COLO668 (cell line): ENCODE results near the gene PHLPP2.

Experiments used
- DNase-seq: peaks from one replicate; lab custom pipeline; 2025; ENCODE audit not compliant: unreplicated experiment; lab: John Stamatoyannopoulos, UW

The PHLPP2 gene

GRCh38 chr16:71671165-71671564 lies 53.3 kb downstream of the PHLPP2 start:
- no peak for DNase-seq

GRCh38 chr16:71670537-71670936 lies 54.0 kb downstream of the PHLPP2 start:
- DNase-seq: no peak

GRCh38 chr16:71669926-71670536 lies 54.5 kb downstream of the PHLPP2 start:
- no peak for DNase-seq

DNA sequence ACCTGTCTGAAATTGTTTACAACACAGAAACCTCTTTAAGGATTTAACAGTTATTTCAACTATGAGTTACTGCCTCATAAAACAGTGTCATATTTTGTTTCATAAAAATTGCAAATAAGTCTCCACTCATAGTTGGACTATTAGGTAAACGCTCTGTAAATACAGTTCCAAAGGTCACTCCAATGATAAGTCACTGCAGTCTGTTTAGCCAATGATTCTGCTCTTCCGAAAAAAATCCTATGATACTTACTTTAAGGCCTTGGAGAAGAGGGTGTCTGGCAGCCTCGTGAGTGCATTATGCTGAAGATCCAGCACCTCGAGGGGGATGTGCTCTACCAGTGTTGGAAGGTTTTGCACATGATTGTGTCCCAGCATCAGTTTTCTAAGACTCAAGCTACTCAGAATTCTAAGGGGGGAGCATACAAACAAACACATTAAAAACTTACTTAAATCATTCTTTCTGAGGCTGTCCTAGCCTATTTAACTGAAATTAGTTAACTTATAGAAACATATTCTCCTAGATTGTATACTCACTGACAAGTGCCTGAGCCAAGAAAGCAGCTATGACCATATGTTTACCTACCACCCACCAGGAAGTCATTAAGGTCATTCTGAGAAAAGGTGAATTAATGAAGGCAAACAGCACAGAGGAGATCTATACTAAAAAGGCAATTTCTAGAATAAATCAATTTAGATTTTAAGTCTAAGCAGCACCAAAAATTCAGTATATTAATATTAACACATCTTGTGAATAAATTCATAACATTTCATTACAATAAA lies 57.4 kb downstream of the PHLPP2 start:
- no peak for DNase-seq

DNA sequence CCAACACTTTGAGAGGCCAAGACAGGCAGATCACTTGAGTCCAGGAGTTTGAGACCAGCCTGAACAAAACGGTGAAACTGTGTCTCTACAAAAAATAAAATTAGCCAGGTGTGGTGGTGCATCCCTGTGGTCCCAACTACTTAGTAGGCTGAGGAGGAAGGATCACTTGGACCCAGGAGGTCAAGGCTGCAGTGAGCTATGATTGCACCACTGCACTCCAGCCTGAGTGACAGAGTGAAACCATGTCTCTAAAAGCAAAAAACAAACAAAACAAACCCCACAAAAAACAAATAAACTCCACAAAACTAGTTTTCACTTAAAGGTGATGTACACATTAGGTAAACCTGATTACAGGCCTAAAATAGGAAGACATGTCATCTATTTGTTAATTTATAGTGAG lies 58.2 kb downstream of the PHLPP2 start:
- DNase-seq: no peak

DNA sequence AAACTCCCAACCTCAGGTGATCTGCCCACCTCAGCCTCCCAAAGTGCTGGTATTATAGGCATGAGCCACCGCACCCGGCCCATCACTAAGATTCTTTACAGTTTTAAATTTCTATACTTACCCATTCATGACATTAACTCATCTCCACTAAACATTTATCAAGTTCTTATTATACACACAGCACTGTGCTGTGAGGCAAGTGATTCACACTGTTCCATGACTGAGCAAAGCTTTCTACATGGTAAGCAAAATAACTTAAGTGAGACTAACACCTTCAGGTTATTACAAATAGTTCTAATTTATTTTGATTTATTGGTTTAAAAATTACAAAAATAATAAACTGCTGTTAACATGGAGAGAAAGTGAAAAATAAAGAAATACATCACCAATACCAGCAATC lies 65.0 kb downstream of the PHLPP2 start:
- no peak for DNase-seq

DNA sequence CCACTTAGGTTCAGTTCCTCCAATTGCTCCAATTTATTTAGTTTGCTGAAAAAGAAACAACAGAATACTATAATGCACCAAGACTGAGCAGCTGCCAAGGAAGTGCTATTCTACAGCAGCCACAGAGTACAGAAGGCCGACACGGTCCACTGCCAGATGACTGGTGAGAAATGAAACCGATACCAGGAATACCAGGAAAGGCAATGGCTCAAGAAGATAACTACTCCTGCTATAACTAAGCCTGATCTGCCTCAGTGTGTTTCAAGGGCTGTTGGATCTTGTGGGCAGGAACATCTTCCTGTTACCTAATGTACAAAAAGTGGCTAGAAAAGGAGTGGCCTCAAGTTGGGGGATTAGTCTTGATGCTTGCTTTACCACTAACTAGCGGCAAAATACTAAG lies 65.7 kb downstream of the PHLPP2 start:
- peak; percentile 26 for DNase-seq

GRCh38 chr16:71649704-71650103 lies 74.8 kb downstream of the PHLPP2 start:
- DNase-seq: no peak

GRCh38 chr16:71648921-71649320 lies 75.6 kb downstream of the PHLPP2 start:
- DNase-seq: no peak

DNA sequence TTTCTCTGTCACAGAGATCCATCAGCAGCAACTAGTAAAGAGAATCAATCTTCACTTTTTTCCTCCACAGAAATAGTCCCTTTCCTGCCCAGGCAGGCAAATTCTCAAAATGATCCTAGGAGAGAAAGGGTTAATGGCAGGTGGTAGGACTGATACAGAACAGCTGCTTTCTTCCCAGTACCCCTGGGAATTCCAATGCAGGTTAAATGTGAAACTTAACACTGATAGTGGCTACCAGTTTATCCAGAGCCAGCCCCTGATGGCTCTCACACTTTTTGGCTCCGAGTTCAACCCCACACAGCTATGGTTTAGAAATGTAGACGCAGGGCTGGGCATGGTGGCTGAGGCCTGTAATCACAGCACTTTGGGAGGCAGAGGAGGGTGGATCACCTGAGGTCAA lies 76.3 kb downstream of the PHLPP2 start:
- no peak for DNase-seq

GRCh38 chr16:71647391-71647790 lies 77.1 kb downstream of the PHLPP2 start:
- DNase-seq: no peak

DNA sequence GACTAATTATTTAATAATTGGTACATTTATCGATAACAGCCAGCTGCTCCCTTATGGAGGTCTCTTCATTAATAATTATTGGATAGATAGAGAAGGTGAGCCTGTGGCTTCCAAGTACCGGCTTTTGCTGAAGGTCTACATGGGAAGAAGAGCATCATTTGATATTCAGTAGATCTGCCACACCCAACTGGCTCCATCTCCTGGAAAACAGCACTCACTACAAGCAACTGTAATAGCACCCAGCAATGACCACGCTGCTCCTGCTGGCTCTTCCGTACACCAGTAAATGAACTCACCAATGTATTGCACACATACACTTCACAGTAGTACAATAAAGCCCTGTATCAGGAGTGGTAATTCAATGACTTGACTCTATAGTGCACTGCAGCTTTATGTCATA lies 79.1 kb downstream of the PHLPP2 start:
- peak; percentile 44 for DNase-seq

DNA sequence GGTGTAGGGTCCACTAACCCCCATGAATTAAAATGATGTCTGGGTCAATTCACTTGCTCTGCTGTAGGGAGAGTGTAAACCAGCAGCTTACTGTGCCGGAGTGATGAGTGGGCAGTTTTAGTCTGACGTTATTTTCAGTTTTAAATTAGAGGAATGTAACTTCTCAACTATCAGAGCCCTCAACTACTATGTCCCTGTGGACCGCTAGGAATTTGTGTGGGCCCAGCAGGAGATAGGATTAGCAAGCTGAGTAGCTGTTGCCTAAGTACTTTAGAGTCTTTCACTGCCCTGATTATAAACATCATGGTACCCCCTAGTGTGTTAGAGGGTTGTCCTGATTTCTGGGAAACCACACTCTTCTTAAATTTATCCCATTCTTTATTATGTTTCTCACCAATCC lies 87.1 kb downstream of the PHLPP2 start:
- no peak for DNase-seq

GRCh38 chr16:71635632-71636031 lies 88.9 kb downstream of the PHLPP2 start:
- no peak for DNase-seq

GRCh38 chr16:71631776-71632175 lies 92.7 kb downstream of the PHLPP2 start:
- DNase-seq: peak; percentile 15

GRCh38 chr16:71630808-71631207 lies 93.7 kb downstream of the PHLPP2 start:
- DNase-seq: no peak

- peak; percentile 79 for DNase-seq
These were observed 95.1 kb downstream of the PHLPP2 start for GRCh38 chr16:71629278-71630016.

DNA sequence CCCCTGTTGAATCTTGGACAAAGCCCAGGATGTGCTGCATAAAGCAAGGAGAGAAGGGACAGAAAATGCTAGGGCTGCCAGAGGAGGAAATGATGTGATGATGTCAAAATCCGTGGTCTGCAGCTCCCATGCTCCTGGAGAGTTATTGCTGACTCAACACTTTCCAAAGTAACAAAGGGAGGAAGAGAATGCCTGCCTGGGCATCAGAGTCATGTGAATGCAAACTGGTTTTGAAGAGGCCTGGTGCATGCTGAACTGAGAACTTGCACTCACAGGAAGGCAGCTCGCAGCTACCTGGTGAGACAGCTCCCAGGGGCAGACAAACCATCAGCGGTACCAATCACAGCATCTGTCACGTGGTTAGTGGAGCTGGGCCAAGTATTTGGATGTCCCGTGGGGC lies 95.7 kb downstream of the PHLPP2 start:
- peak; percentile 35 for DNase-seq

GRCh38 chr16:71627731-71628181 lies 96.7 kb downstream of the PHLPP2 start:
- peak; percentile 74 for DNase-seq

- peak; percentile 48 for DNase-seq
These were observed 97.7 kb downstream of the PHLPP2 start for GRCh38 chr16:71626858-71627213.

DNA sequence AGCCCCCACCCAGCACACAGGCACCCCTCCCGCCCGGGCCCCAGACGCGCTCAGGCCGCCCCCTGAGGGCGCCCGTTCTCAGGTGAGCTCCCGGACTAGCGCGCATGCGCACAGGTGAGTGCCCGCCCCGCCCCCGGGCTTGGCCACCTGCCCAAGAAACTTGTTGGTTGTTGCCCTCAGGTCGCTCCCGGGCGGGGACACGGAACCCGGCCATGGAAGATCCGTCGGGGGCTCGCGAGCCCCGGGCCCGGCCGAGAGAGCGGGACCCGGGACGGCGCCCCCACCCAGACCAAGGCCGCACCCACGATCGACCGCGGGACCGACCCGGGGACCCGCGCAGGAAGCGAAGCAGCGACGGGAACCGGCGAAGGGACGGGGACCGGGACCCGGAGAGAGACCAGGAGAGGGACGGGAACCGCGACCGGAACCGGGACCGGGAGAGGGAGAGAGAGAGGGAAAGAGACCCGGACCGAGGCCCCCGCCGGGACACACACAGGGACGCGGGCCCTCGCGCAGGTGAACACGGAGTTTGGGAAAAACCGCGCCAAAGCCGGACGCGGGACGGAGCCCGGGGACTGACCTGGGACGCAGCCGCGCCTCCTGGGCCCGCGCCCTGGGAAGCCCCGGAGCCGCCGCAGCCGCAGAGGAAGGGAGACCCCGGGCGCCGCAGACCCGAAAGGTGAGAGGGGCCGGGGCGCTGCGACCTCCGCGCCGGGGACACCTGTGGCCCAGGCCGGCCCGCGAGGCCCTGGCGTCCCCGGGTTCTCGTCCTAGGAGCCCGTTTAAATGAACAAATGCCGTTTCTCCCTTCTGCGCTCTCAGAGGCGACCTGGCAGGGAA lies 98.3 kb downstream of the PHLPP2 start, which contains the start of gene MARVELD3:
TSS of gene MARVELD3 (plus strand) at position 167 of the 840 bp plus-strand sequence. CDS start at position 213, 46 bp downstream.
- DNase-seq: peak; percentile 90
